ENCODE results near the gene EXOSC10.
A peak's percentile ranks its signal among the peaks of the same experiment; 100 is the strongest.

- TF ChIP-seq POLR2A (IDR thresholded peaks at IDR 0.05; ENCODE audit: low read length) (peak; percentile 42), GATA1 (IDR thresholded peaks at IDR 0.05; ENCODE audit: low read depth, low read length) (no peak)
These were observed 46.6 kb downstream of the EXOSC10 start for GRCh38 chr1:11052839-11053757.
